ENCODE data around the gene UBA6. TPM values are rescaled to one million over a fixed set of nuclear protein-coding genes. Genes with fewer than 3 reads are reported as not detected.

The UBA6 gene
- total RNA-seq, 1 experiment from 2014 or later, result 81.5 TPM

- TF ChIP-seq GRHL2 (CRISPR knock-in tag; IDR thresholded peaks at IDR 0.05; ENCODE audit: insufficient replicate concordance, severe bottlenecking) (no peak), IRF2 (CRISPR knock-in tag; IDR thresholded peaks at IDR 0.05; ENCODE audit: borderline replicate concordance, low read depth) (no peak), RORB (CRISPR knock-in tag; IDR thresholded peaks at IDR 0.05) (no peak), ZNF532 (CRISPR knock-in tag; IDR thresholded peaks at IDR 0.05; ENCODE audit: borderline replicate concordance) (no peak), IRF1 (CRISPR knock-in tag; IDR thresholded peaks at IDR 0.05) (no peak)
- POLR2A ChIA-PET, result no interaction called here
- DNase-seq (ENCODE audit: low spot score) (no peak), ATAC-seq (no peak)
- Mint-ChIP-seq H3K4me1 (no peaks in the 10 kb centered on the region), H3K27ac (no peak overlapping the region), H3K4me3 (no peak overlapping the region), H3K27me3 (ENCODE audit: low read depth) (no peaks in the 10 kb centered on the region), H3K36me3 (peaks cover 86% of the 10 kb centered on the region), H3K9me3 (peaks cover 26% of the 10 kb centered on the region)
- CTCF ChIA-PET, result no interaction called here
Measured at GRCh38 chr4:67659065-67659464, 41.9 kb downstream of the UBA6 start.

GRCh38 chr4:67658302-67658701, 42.7 kb downstream of the UBA6 start:
- ChIA-PET CTCF (no interaction called here), POLR2A (no interaction called here)
- Mint-ChIP-seq H3K4me1 (no peaks in the 10 kb centered on the region), H3K27ac (no peak overlapping the region), H3K9me3 (peaks cover 34% of the 10 kb centered on the region), H3K4me3 (no peak overlapping the region), H3K36me3 (peaks cover 88% of the 10 kb centered on the region), H3K27me3 (ENCODE audit: low read depth) (no peaks in the 10 kb centered on the region)
- DNase-seq (ENCODE audit: low spot score) (no peak), ATAC-seq (no peak)
- TF ChIP-seq CDX4 (CRISPR knock-in tag; IDR thresholded peaks at IDR 0.05; ENCODE audit: borderline replicate concordance) (no peak), KAT7 (CRISPR knock-in tag; IDR thresholded peaks at IDR 0.05; ENCODE audit: borderline replicate concordance) (no peak), PRDM15 (CRISPR knock-in tag; IDR thresholded peaks at IDR 0.05) (no peak), STAT6 (CRISPR knock-in tag; conservative IDR thresholded peaks at IDR 0.05; ENCODE audit: low read depth) (no peak), HMGXB4 (CRISPR knock-in tag; IDR thresholded peaks at IDR 0.05) (no peak), SOX15 (CRISPR knock-in tag; IDR thresholded peaks at IDR 0.05) (no peak), ZNF425 (CRISPR knock-in tag; conservative IDR thresholded peaks at IDR 0.05) (no peak), ZNF512 (CRISPR knock-in tag; IDR thresholded peaks at IDR 0.05; ENCODE audit: borderline replicate concordance) (no peak), PREB (CRISPR knock-in tag; IDR thresholded peaks at IDR 0.05; ENCODE audit: borderline replicate concordance) (no peak)
